NCI-H128 (cell line): ENCODE measurements around the gene GREB1.
"Not testable (repeated sequence)": the region's sequence is repeated elsewhere in the genome, so short reads cannot be mapped to it uniquely, and the experiment has no call there.

Experiments
- DNase-seq: peaks from one replicate; lab custom pipeline; 2025; ENCODE audit not compliant: unreplicated experiment; lab: John Stamatoyannopoulos, UW

The GREB1 gene

DNA sequence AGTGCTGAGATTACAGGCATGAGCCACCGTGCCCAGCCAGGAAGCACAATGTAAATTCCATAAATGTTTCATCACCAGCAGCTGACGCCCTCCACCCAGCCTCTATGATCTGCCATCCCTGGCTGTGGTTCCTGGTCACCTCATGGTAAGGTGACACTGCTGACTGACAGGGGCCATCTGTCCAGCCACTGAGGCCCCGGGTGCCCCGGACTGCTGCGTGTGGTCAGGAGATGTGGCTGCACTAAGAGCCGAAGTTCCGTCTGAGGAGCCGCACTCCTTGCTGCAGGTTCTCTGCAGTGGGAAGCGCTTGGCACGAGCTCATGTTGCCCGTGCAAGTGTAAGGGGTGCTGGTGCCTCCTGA is 125.2 kb downstream of the GREB1 start:
- DNase-seq: no peak

DNA sequence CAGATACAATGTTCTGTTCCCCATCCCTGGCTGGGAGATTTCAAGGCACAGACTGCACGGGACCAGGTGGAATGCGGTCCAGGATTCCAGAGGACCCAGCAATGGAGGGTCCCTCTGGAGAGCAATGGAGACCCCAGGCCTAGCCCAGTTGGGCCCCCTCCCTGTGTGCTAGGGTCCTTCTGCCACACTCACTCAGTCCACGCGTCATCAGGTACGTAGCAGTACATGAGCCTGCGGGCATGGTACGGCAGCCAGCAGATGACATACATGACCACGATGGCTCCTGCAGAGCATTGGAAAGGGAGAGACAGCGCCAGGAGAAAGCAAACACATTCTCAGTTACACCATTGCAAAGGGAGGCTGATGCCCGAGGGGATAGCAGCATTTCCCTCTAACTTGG is 126.0 kb downstream of the GREB1 start:
- DNase-seq: no peak

DNA sequence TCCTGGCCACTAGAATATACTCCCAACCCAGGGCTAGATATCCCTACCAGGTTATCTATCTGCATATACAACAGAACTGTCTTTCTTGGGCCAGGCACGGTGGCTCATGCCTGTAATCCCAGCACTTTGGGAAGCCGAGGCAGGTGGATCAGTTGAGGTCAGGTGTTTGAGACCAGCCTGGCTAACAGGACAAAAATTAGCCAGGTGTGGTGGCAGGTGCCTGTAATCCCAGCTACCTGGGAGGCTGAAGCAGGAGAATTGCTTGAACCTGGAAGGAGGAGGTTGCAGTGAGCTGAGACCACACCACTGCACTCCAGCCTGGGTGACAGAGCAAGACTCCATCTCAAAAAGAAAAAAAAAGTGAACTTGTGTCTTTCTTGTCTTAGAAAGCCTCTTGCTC is 126.6 kb downstream of the GREB1 start:
- not testable (repeated sequence) for DNase-seq

DNA sequence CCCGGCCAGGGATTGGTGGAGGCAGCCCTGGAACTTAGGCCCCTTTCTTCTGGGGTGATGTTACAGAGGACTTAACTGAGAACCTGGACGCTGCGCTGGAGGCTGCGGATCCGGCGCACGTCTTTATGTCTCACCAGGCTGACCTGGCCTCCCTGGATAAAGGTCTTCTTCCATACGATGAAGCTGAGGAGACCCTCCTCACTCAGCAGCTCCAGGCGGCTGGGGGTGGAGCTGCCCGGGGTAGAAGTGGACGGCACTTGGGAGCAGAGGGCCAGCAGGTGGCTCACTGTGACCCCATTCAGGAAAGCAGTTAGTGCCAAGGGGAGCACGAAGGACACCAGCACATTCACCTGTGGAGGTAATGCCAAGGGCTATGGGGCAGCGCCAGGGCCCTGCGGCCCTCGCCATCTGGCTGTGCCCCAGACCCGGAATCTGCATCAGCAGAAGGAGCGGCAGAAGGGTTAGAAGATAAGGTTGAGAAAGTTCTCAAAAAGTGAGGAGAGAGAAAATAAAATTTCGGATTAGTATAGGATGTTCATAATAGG is 128.1 kb downstream of the GREB1 start:
- no peak for DNase-seq

DNA sequence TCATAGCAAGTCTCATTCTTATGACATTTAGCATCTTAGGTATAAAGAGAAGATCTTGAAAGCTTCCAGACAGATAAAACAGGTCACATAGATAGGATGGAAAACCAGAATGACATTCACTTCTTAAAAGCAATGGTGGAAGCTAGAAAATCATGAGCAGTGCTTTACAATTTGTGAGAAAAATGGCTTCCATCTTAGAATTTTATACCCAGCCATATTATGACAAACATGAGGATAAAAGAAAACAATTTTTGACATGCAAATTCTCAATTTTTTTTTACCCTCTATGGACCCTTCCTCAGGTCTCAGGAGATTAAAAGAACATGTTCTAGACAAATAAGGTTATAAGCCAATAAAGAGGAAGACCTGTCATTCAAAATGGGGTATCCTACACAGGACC is 129.0 kb downstream of the GREB1 start:
- DNase-seq: no peak

DNA sequence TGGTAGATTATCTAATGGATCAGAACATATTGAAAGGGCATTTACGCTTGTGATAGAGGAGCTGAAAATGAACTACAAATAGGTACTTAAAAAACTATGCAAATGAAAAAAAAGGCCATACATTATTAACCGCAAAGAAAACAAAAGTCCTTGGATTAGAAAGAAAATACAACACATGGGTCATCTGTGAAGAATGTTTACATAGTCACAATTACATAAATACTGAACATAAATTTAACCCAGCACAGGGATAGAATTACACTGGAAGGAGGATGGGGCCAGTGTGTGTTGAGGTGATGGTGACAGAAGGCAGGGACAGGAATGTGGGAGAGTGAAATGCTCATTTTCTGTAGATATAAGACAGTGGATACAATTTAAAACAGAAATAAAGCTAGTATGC is 129.6 kb downstream of the GREB1 start:
- DNase-seq: no peak

DNA sequence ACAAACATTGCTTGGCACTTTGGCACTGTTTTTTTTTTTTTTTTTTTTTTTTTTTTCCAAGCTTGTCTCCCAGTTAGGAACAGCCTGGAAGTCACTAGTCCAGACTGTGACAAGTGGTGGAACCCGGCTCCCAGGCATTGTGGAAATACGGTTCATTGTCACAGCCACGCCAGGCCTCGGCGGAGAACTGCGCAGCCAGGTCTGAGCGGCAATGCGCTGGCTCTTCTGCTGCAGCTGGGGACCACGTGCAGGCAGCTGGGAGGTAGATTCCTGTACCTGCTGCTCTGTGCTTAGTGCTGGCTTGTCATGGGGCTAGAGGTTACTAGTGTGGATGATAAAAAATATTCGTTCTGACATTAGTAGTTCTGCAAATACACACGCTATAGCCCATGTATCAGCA is 131.2 kb downstream of the GREB1 start:
- no peak for DNase-seq

DNA sequence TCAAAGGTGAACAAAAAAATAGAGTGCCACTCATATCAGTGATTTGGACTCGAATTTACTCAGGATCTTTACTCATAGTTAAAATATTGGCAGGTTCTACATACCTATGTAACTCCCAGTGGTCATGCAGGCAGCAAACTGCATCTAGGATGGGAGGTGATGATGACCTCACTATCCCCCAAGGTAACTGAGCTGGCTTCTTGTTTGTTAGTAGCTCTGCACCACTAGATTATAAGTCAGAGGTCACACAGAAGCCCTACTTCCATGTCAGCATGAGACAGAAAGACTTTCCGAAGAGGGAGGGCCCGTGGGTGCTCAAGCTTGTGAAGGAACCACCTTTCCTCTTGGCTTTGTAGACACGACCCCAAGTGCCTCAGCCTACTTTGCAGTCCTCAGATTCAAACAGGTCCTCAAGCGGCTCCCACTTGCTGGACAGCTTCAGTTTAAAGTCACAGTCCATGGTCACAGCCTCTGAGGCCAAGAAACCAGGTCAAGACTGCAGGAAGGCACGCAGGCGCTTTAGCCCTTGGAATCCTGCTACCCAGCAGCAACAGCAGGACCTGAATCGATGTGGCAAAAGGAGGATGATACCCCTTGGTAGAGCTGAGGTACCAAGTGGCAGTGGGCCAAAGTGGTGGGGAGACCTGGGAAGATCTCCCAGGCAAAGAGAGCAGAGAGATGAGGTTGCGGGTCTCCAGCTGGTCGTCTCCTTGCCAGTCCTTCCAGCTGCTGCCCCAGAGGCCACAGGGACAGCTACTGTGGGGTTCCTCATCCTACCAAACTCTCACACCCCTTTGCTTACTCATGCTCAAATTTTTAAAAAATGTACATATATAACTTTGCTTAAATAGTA is 131.9 kb downstream of the GREB1 start:
- no peak for DNase-seq

DNA sequence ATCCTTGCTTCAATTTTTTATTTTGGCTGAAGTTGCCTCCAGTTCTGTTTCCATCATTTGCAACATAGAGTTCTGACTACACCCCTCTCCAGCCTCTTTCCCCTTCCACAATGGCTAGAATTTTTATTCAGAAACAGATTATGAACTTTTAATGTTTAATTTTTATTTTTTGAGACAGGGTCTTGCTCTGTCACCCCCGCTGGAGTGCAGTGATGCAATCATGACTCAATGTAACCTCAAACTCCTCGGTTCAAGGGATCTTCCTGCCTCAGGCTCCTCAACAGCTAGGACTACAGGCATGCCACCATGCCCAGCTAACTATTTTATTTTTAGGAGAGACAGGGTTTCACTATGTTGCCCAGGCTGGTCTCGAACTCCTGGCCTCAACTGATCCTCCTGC is 133.3 kb downstream of the GREB1 start:
- no peak for DNase-seq

DNA sequence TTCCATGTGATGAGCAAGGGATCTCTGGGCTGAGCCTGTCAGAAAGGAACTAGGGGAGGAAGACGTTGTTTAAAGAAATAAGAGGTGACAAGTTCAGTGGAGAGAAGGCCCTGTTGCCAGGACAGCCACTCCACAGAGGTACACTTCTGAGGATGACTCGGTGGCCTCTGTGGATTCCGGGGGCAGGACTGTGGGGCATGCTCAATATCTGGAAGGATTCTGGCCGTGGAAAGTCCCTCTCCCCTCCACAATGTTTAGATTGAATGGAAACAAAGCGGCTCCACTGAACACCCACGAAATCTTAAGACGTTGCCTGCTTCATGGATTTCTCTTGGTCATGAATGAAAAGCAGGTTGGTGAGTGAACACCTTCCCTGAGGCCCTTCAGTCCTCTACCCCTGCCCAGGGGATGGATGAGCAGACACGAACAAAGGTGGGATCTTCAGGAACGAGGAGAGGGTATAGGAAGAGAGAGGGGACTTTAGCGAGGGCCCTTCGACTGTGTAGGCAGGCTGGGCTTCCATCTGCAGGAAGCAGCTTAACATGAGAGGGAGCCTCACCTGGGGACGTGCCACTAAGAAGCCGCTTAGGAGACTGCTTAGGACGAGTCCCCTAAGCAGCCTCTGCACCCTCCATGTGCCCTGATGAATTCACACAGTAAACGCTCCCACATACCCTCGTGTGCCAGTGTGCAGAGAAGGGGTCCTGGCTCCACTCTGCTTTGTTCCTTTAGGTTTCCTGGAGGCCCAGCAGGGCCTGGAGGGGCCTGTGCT is 134.2 kb downstream of the GREB1 start:
- DNase-seq: no peak

DNA sequence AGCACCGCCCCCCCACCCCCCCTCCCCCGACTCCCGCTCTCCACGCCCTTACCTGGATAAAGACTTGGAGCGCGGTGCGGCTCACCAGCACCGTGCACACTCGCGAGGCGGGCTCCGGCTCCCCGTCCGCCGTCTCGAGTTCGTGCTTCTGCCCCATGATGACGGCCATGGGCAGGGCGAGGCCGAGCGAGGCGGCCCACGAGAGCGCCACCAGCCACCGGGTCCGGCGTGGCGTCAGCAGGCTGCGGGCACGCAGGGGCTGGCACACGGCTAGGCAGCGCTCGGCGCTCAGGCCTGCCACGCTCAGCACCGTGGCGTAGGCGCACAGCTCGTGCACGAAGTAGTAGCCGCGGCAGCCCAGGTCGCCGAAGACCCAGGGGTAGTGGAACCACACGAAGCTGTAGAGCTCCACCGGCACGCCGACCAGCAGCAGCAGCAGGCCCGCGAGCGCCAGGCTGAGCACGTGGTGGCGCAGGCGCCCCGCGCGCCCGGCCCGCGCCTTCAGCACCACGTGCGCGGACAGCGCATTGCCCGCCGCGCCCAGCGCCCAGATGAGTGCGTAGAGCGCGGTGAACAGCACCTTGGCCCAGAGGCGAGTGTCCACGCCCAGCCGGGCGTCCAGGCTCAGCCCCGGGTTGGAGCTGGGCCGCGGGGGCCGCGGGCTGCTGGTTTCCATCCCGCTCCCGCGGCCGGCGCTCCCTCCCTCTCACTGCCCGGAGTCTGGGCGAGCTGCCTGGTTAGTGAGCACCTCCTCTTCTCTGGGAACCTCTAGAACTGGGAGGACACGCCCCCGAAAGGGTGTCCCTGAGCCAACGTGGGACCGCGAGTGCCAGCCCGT is 135.8 kb downstream of the GREB1 start, which contains the start of gene NTSR2:
Gene NTSR2, minus strand, starts transcription at position 742 of the 838 bp plus-strand sequence. Its CDS starts 66 bp downstream, at position 676.
- DNase-seq: no peak

DNA sequence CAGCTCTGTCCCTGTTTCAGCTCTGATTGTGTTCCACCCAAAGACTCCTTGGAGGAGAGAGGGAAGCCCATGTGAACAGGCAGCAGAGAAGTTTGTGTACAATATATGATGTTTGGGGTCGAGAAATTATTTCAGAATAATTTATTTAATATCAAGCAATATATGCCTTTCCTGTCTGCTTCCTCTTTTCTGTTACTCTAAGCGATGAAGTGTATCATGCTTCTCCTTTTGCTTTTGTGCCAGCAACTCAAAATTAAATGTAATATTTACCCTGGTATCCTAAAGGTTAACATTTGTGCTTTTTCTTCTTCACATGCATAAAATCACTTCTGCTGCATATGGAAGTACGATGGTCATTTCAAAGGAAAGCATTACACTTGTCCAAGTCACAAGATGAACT is 138.6 kb downstream of the GREB1 start:
- DNase-seq: no peak

DNA sequence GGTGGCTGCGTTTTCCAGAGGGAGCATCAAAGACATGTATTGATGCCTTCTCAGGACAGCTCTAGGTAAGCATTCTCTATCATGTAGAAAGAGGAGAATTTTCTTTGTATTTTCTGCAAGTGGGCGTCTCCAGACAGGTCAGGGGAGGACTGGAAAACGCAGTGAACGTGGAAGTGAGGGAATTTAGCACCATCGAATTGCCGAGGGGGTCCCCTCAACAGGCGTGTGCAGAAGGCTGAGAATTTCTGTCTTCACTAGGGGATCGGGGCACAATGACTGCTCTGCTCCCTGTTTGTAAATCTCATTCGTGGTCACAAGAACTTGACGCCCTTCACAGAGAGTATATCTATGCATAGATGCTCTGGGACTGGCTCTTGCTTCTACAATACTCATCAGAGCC is 141.1 kb downstream of the GREB1 start:
- no peak for DNase-seq

DNA sequence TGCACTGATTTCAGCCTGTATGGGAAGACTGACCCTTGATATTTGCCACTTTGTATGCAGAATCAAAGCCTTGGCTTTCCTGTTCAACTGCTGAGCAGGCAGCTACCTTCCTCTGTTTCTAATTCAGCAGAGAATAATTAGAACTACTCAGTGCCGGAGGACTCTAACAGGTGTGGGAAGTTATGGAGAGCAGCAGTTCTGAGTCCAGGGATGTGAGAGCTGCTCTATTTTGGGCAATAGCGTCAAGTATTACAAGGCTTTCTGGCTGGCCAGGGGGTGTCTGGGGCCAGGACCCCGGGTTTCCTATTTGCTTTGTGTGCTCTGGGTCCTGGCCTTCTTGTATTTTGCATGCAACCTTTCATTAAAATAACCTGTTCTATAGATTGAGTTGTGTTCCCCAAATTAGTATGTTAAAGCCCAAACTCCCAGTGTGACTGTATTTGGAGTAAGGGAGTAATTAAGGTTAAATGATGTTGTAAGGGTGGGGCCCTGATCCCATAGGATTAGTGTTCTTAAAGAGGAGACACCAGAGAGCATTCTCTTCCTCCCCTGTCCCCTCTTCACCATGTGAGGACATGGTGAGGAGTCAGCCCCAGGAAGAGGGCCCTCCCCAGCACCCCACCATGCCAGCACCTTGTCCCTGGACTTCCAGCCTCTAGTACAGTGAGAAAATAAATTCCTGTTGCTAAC is 141.7 kb downstream of the GREB1 start:
- no peak for DNase-seq

DNA sequence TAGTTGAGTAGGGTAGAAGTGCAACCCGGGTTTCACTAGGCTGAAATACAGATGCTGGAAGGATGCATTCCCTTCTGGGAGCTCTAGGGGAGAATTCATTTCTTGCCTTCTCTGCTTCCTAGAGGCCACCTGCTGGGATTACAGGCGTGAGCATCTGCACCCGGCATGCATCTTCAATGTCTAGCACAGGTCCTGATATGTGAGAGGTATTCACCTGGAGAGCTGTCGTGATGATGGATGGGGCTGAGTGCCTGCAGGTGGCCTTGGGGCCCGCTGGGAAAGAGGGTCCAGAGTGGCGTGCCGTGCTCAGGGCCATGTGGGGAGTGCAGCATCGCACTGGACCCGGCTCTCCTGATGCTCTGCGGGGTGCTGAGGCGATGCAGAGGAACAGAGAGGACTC is 142.8 kb downstream of the GREB1 start:
- DNase-seq: no peak

DNA sequence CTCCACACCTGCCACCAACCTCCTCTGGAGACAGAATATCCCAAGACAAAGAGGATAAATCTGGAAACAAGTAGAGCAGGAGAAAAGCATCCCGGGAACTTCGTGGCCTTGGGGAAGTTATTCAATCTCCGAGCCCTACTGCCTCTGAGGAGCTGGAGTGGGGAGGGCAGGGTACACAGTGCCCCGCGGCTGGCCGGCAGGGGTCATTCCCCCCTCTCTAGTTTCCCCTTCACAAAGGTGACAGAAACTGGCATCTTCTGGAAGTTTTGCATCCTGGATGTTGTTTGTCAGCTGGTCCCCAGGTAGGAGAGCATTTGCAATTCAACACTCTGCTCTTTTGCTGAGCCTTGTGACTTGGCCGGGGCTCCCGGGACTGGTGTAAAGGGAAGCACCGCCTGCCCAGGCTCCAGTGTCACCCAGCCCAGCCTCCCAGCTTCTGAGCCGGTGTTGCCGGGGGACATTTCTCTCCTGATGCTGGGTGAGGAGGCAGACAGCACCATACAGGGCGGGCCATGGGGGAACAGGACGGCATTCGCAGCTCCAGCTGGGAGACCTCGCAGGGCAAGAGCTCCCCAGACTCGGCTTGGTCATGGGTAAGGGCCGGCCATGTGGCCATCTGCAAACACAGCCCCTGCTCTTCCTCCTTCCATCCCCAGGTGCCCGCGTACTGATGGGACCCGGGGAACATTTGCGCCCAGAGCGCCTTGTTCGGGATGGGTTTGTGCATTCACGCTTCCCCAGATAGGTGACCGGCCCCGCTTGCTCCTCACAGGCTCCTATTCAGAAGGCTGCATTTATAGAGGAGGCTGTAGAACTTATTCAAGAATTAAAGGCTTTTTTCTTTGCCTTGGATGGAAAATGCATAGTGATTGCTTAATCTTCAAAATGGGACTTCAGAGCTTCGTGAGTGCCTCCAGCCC is 143.6 kb downstream of the GREB1 start:
- no peak for DNase-seq

DNA sequence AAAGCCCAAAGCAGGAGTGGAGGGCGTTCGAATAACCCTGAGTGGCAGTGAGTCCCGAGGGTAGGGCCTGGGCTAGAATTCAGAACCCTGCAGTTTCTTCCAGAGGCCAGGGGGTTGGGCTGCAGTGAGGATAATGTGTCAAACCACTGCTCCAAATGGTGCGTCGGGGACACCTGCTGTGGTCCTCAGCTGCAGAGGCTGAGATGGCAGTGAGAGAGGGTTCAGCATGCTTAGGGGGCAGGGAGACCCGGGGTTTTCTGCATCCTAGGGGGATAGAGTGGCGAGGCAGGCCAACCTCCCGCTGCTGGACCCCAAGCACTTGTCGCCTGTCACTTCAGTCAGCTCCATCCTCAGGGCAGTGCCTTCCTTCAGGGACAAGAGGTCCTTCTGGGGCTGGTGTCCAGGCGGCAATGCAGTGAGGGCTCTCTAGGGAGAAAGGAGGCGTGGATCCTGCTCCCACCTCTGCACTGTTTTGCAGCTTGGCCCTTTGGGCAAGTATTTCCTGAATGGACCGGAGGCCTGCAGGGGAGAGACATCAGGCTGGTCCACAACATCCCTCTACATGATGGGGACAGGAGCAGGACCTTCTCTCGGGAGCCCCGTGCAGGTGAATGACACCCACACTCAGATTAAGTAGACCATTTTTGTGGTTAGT is 144.6 kb downstream of the GREB1 start:
- DNase-seq: no peak

DNA sequence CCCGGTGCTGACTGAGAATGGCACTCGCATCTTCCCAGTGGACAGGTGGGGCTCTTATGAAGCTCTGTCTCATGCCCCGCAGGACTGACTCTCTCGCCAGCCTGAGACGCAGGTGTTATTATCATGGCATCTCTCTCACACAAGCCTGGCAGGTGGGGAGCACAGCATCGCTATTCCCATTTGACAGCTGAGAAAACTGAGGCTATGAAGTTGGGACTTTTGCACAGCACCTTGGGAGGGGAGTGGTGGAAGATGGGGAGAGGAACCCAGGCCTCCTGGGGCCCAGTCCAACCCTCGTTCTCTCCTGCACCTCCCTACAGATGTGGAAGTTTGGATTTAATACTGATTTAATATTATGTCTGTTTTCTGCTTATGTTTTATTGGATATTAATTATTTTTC is 145.2 kb downstream of the GREB1 start:
- DNase-seq: no peak
